Measurements from ENCODE around the gene CFAP20.

GRCh38 chr16:58154345-58154744 is 25.2 kb upstream of the CFAP20 start:
- TF ChIP-seq, protein P1, sequence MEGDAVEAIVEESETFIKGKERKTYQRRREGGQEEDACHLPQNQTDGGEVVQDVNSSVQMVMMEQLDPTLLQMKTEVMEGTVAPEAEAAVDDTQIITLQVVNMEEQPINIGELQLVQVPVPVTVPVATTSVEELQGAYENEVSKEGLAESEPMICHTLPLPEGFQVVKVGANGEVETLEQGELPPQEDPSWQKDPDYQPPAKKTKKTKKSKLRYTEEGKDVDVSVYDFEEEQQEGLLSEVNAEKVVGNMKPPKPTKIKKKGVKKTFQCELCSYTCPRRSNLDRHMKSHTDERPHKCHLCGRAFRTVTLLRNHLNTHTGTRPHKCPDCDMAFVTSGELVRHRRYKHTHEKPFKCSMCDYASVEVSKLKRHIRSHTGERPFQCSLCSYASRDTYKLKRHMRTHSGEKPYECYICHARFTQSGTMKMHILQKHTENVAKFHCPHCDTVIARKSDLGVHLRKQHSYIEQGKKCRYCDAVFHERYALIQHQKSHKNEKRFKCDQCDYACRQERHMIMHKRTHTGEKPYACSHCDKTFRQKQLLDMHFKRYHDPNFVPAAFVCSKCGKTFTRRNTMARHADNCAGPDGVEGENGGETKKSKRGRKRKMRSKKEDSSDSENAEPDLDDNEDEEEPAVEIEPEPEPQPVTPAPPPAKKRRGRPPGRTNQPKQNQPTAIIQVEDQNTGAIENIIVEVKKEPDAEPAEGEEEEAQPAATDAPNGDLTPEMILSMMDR (IDR thresholded peaks at IDR 0.05): no peak
- no peak for TF ChIP-seq POLR2A (IDR thresholded peaks at IDR 0.05)
